ENCODE results near the gene HCK. TPM values are rescaled to one million over a fixed set of nuclear protein-coding genes. Genes with fewer than 3 reads are reported as not detected.

HCK gene
- total and polyA plus RNA-seq, 9 of the 15 experiments (the other 6 are each of a cell fraction or from before 2014, with no cell fraction given) = 0.09 to 0.51 (median 0.27) TPM; not detected in 6

GRCh38 chr20:32078791-32079190 is 26.7 kb downstream of the HCK start:
- H3K79me2 ChIP-seq (ENCODE audit: control insufficient read depth, insufficient read depth, low read length) = no peaks in the 10 kb centered on the region
- TF ChIP-seq ZNF384 (IDR thresholded peaks at IDR 0.05; ENCODE audit: low read depth, low read length) (peak; percentile 28; the same call in 1 of the 2 replicates), FOXP1 (CRISPR knock-in tag; IDR thresholded peaks at IDR 0.05) (no peak), HNRNPK (IDR thresholded peaks at IDR 0.05; ENCODE audit: low read depth, low read length, poor library complexity, severe bottlenecking) (no peak), SPI1 (IDR thresholded peaks at IDR 0.05; ENCODE audit: borderline replicate concordance, low read depth, low read length) (peak; percentile 54; the same call in 1 of the 2 replicates)
- H3K9me3 ChIP-seq (replicated peaks; ENCODE audit: control insufficient read depth, insufficient read depth, low read depth, low read length) = no peaks in the 10 kb centered on the region
- intact Hi-C loops (cut with micrococcal nuclease) = no loop called here
- no TSS peak for BruUV-seq (replicated peaks)
- no peak for ATAC-seq
- H3K36me3 ChIP-seq (ENCODE audit: control insufficient read depth, insufficient read depth, low read length) = no peaks in the 10 kb centered on the region
- in situ Hi-C loops (cut with MboI) = no loop called here
- no peak for FAIRE-seq
- H3K4me1 ChIP-seq (replicated peaks in 1 of 2; ENCODE audit: control insufficient read depth in 2 of 2, insufficient read depth in 2 of 2, low read length in 2 of 2) = no peaks in the 10 kb centered on the region; a peak in 1 of 5 replicates
- no peak for DNase-seq (ENCODE audit: extremely low read depth in 1 of 4, low spot score in 3 of 4)
- H4K20me1 ChIP-seq (replicated peaks; ENCODE audit: control insufficient read depth, insufficient read depth, low read length) = no peaks in the 10 kb centered on the region
- ChIA-PET POLR2A (interaction anchor here (0.6 to 0.7 kb wide), 2 partner anchors 37 to 252 kb away, joined by 3 read pairs; no protein-coding TSS in a partner anchor), CTCF (ENCODE audit: low intra/inter-chr PET ratio) (no interaction called here)
- H3K9ac ChIP-seq (ENCODE audit: insufficient read depth in 1 of 2, low read depth in 2 of 2, low read length in 2 of 2) = no peak overlapping the region
- H3K9me1 ChIP-seq (ENCODE audit: control insufficient read depth, insufficient read depth, low read length) = no peaks in the 10 kb centered on the region
- no peak overlapping the region for H2AFZ ChIP-seq (ENCODE audit: low read depth, low read length)
- peaks cover 33 to 46% of the 10 kb centered on the region in 2 experiments for H3K27me3 ChIP-seq (ENCODE audit: control insufficient read depth in 2 of 2, insufficient read depth in 2 of 2, low read length in 2 of 2)
- no peak overlapping the region for H3K27ac ChIP-seq (ENCODE audit: extremely low read depth, low read depth, low read length)
- H3K4me3 ChIP-seq = no peak overlapping the region
- H3K4me2 ChIP-seq (ENCODE audit: insufficient read depth, low read length) = no peak overlapping the region

GRCh38 chr20:32079655-32080109 is 27.6 kb downstream of the HCK start:
- H3K27me3 ChIP-seq (ENCODE audit: control insufficient read depth in 2 of 2, insufficient read depth in 2 of 2, low read length in 2 of 2) = peaks cover 30 to 46% of the 10 kb centered on the region in 2 experiments
- POLR2A ChIA-PET = interaction anchor here (0.6 to 0.7 kb wide), 3 partner anchors 85 to 253 kb away, joined by 3 read pairs; no protein-coding TSS in a partner anchor
- TF ChIP-seq ESRRA (IDR thresholded peaks at IDR 0.05; ENCODE audit: borderline replicate concordance, low read depth) = peak; percentile 69
- TF ChIP-seq, protein P1, sequence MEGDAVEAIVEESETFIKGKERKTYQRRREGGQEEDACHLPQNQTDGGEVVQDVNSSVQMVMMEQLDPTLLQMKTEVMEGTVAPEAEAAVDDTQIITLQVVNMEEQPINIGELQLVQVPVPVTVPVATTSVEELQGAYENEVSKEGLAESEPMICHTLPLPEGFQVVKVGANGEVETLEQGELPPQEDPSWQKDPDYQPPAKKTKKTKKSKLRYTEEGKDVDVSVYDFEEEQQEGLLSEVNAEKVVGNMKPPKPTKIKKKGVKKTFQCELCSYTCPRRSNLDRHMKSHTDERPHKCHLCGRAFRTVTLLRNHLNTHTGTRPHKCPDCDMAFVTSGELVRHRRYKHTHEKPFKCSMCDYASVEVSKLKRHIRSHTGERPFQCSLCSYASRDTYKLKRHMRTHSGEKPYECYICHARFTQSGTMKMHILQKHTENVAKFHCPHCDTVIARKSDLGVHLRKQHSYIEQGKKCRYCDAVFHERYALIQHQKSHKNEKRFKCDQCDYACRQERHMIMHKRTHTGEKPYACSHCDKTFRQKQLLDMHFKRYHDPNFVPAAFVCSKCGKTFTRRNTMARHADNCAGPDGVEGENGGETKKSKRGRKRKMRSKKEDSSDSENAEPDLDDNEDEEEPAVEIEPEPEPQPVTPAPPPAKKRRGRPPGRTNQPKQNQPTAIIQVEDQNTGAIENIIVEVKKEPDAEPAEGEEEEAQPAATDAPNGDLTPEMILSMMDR (IDR thresholded peaks at IDR 0.05 in 2 of 3, conservative IDR thresholded peaks at IDR 0.05 in 1 of 3; ENCODE audit: insufficient read depth in 2 of 3, low read depth in 1 of 3, low read length in 3 of 3) = peak in 2 of 3 experiments; percentile 14 to 28; a peak in 2 of 6 replicates
- TF ChIP-seq RBFOX2 (IDR thresholded peaks at IDR 0.05; ENCODE audit: low read depth, low read length) = no peak
- no peak for TF ChIP-seq ZNF57 (CRISPR knock-in tag; IDR thresholded peaks at IDR 0.05)
- no peak for FAIRE-seq
- CTCF ChIA-PET (ENCODE audit: low intra/inter-chr PET ratio) = no interaction called here
- H4K20me1 ChIP-seq (replicated peaks; ENCODE audit: control insufficient read depth, insufficient read depth, low read length) = peaks cover 2% of the 10 kb centered on the region; the same call in 1 of the 2 replicates
- H3K4me3 ChIP-seq = no peak overlapping the region
- in situ Hi-C loops (cut with MboI) = no loop called here
- no peaks in the 10 kb centered on the region for H3K36me3 ChIP-seq (ENCODE audit: control insufficient read depth, insufficient read depth, low read length)
- peak; percentile 40; the same call in 1 of the 3 replicates for ATAC-seq
- H3K9me1 ChIP-seq (ENCODE audit: control insufficient read depth, insufficient read depth, low read length) = no peaks in the 10 kb centered on the region
- H3K79me2 ChIP-seq (ENCODE audit: control insufficient read depth, insufficient read depth, low read length) = no peaks in the 10 kb centered on the region
- H3K4me2 ChIP-seq (ENCODE audit: insufficient read depth, low read length) = no peak overlapping the region
- no TSS peak for BruUV-seq (replicated peaks)
- no peaks in the 10 kb centered on the region for H3K9me3 ChIP-seq (replicated peaks; ENCODE audit: control insufficient read depth, insufficient read depth, low read depth, low read length)
- intact Hi-C loops (cut with micrococcal nuclease) = no loop called here
- H3K9ac ChIP-seq (ENCODE audit: insufficient read depth in 1 of 2, low read depth in 2 of 2, low read length in 2 of 2) = 0 out of 4 replicates have a peak overlapping the region, but pooled peaks of 1 of the 2 experiments have one; percentile 13
- H2AFZ ChIP-seq (ENCODE audit: low read depth, low read length) = no peak overlapping the region
- 14% methylated on average over 6 of the region's 8 CpGs for WGBS (ENCODE audit: insufficient coverage, low coverage, missing lambda C conversion rate)
- no peaks in the 10 kb centered on the region; a peak in 1 of 5 replicates for H3K4me1 ChIP-seq (replicated peaks in 1 of 2; ENCODE audit: control insufficient read depth in 2 of 2, insufficient read depth in 2 of 2, low read length in 2 of 2)
- no peak overlapping the region for H3K27ac ChIP-seq (ENCODE audit: extremely low read depth, low read depth, low read length)
- DNase-seq (ENCODE audit: extremely low read depth in 1 of 4, low spot score in 3 of 4) = peak in 1 of 4 experiments; percentile 8

Data from K562 (cell line).